LNCaP clone FGC (cell line): ENCODE measurements around the gene DTNA.
"Not testable (repeated sequence)": the region's sequence is repeated elsewhere in the genome, so short reads cannot be mapped to it uniquely, and the experiment has no call there.

Source experiments
- DNase-seq: peaks from one replicate; pipeline ENCODE4 v3.0.0-alpha.2; 2011; ENCODE audit warnings: low read depth
- H3K4me3 ChIP-seq: 2 replicates; pipeline ENCODE4 v1.5.1; 2011; ENCODE audit warnings: mild to moderate bottlenecking, low read depth, low read length, control low read depth
- TF ChIP-seq, protein P1 (sequence below): IDR thresholded peaks from 2 replicates; pipeline ENCODE4 v1.5.1; 2012; ENCODE audit warnings: mild to moderate bottlenecking; ENCODE audit not compliant: control insufficient read depth, insufficient read depth; ENCODE audit errors: extremely low read depth

The DTNA gene

DNA sequence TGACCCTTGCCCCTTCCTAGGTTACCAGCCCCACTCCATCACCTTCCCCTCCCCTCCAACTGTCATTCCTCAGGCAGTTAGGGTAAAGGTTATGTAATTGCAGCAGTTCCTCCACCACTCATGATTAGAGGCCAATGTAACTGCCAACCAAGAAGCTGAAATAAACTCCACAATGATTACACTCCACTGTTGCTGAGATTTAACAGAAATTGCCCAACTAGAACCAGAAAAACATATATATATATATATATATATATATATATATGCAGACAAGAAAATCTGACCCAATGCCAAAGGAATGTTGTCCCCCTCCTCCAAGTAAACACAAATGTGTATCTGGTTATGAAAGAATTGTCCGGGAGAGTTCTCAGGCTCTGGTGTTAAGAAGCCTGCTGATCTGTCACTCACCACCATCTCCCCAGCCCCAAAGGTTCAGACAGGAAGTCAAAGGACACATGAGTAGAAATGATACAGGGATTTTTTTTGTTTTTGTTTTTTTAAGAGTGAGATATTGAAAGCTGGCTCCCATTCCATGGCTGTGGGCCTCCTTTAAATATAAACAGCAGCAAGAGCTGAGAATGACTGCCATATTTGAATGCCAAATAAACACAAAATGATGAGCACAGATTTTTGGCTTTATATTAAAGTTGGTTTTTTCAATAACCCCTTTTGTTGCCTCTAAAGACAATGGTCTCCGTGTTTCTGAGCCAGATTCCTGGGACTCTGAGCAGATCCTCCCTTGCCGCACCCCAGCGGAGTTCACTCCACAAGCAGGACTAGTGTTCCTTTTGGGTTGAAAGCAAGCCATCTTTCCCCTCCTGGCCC is 204.0 kb downstream of the DTNA start:
- DNase-seq = no peak
- H3K4me3 ChIP-seq = no peak overlapping the region
- TF ChIP-seq, protein P1, sequence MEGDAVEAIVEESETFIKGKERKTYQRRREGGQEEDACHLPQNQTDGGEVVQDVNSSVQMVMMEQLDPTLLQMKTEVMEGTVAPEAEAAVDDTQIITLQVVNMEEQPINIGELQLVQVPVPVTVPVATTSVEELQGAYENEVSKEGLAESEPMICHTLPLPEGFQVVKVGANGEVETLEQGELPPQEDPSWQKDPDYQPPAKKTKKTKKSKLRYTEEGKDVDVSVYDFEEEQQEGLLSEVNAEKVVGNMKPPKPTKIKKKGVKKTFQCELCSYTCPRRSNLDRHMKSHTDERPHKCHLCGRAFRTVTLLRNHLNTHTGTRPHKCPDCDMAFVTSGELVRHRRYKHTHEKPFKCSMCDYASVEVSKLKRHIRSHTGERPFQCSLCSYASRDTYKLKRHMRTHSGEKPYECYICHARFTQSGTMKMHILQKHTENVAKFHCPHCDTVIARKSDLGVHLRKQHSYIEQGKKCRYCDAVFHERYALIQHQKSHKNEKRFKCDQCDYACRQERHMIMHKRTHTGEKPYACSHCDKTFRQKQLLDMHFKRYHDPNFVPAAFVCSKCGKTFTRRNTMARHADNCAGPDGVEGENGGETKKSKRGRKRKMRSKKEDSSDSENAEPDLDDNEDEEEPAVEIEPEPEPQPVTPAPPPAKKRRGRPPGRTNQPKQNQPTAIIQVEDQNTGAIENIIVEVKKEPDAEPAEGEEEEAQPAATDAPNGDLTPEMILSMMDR = no peak

DNA sequence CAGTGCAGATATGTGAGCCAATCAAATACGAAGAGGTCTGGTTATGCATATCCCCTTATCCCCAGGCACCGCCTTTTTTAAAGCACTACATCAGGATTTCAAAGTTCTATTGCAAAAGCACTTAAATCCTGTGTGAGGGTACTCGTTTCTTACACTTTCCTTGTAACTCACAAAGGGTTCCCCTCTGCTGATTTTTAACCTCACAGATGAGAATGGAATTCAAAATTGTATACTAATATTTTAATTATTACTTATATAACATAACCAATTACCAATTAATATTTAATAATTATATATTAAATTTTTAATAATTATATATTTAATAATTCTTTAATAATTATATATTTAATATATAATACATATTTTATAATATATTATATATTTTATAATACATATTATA is 204.9 kb downstream of the DTNA start:
- no peak for DNase-seq
- no peak overlapping the region for H3K4me3 ChIP-seq
- TF ChIP-seq, protein P1 = no peak

DNA sequence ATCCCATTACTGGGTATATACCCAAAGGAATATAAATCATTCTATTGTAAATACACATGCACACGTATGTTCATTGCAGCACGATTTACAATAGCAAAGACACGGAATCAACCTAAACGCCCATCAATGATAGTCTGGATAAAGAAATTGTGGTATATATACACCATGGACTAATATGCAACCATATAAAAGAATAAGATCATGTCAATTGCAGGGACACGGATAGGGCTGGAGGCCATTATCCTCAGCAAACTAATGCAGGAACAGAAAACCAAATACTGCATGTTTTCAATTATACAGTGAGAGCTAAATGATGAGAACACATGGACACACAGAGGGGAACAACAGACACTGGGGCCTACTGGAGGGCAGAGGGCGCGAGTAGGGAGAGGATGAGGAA is 206.4 kb downstream of the DTNA start:
- DNase-seq, H3K4me3 ChIP-seq: not testable (repeated sequence)

DNA sequence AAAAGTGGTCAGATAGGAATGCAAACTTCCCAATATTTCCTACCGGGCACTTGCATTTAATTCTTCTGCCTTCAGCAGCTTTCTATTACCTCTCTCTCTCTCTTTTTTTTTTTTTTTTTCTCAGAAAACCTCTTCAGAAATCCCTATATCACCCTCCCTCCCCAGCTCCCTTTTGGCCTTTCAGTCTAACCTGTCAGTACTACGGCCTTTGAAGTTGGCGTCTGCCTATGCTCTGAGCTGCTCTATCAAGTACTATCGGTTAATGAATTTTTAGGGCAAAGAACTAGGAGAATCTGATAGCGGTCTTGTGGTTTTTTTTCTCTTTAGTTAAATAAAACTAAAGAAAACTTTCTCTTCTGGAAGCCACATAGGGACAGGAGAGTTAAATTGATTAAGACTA is 208.8 kb downstream of the DTNA start:
- no peak overlapping the region for H3K4me3 ChIP-seq
- no peak for DNase-seq
- TF ChIP-seq, protein P1 = no peak

DNA sequence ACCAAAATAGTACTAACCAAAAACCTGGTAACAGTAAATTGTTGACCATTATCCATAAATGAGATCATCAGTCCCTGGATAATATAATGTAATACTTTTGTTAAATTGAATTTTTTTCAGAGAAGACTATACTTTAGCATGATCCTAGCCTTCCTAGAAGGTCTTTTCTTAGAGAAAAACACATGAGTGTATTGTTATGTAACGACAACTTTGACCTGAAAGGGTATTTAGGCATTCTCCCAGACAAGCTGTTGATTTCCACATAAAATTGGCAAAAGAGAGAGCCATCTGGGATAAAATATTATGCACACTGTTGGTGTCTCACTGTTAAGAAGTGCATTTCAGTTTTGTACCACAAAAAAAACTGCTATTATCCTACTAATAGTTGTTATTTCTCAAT is 211.1 kb downstream of the DTNA start:
- DNase-seq = no peak
- TF ChIP-seq, protein P1 = no peak
- H3K4me3 ChIP-seq = no peak overlapping the region

DNA sequence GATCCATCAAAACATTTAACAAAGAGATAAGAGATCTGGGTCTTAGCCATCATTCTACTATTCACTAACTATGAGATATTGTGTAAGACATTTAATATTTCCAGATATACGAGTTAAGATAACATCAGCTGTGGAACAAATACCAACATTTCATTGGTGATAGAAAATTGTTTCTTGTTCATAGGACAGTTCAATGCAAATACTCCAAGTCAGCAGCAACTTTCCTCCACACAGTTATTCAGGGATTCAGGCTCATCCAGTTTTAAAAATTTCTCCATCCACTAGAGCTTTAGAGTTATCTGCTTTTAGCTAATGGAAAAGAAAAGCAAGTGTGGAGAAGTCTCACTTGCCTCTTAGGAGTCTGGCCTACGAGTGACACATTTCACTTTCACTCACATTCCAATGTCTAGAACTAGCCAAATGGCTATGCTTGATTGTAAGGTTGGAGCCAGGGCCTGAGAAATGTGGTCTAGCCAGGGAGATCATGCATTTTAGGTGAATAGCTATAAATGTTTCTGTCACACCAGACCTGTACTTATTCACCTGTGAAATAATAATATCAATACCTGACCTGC is 211.8 kb downstream of the DTNA start:
- no peak overlapping the region for H3K4me3 ChIP-seq
- TF ChIP-seq, protein P1 = no peak

DNA sequence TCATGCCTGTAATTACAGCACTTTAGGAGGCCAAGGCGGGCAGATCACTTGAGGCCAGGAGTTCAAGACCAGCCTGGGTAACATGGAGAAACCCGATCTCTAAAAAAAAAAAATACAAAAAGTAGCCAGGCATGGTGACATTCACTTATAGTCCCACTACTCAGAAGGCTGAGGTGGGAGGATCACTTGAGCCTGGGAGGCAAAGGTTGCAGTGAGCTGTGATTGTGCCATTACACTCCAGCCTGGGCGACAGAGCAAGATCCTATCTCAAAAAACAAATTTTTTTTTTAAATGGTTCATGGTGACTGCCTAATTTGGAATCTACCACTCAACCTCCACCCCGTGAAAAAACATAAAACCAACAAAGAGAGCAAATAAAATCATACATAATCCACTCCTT is 212.5 kb downstream of the DTNA start:
- not testable (repeated sequence) for H3K4me3 ChIP-seq, DNase-seq

More for the DNA sequence above, 211.8 kb downstream of the DTNA start:
- DNase-seq = no peak

DNA sequence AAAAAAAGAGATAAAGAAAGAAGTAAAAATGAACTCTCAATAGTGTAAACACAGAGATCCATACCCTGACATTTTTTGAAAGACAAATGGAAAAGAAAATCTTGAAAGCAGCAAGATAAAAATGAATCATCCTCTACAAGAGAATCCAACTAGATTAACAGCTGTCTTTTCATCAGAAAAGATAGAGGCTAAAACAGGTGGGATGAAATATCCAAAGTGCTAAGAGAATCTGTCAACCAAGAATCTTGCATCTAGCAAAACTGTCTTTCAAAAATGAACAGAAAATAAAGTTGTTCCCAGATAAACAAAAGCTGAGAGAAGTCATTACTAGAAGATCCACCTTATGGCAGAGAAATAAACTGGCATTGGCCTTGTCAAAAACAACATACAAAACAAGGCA is 213.8 kb downstream of the DTNA start:
- TF ChIP-seq, protein P1 = no peak
- DNase-seq = no peak
- H3K4me3 ChIP-seq = no peak overlapping the region
